Activated T-cell treated with anti-CD3 and anti-CD28 coated beads for 24 hours (primary cell): ENCODE results near the gene CSRP1.
"Not testable (repeated sequence)": the region's sequence is repeated elsewhere in the genome, so short reads cannot be mapped to it uniquely, and the experiment has no call there.

Experiments used
- DNase-seq: peaks from one replicate; pipeline ENCODE4 v3.0.0-alpha.2; 2020; ENCODE audit warnings: low read depth

The CSRP1 gene

DNA sequence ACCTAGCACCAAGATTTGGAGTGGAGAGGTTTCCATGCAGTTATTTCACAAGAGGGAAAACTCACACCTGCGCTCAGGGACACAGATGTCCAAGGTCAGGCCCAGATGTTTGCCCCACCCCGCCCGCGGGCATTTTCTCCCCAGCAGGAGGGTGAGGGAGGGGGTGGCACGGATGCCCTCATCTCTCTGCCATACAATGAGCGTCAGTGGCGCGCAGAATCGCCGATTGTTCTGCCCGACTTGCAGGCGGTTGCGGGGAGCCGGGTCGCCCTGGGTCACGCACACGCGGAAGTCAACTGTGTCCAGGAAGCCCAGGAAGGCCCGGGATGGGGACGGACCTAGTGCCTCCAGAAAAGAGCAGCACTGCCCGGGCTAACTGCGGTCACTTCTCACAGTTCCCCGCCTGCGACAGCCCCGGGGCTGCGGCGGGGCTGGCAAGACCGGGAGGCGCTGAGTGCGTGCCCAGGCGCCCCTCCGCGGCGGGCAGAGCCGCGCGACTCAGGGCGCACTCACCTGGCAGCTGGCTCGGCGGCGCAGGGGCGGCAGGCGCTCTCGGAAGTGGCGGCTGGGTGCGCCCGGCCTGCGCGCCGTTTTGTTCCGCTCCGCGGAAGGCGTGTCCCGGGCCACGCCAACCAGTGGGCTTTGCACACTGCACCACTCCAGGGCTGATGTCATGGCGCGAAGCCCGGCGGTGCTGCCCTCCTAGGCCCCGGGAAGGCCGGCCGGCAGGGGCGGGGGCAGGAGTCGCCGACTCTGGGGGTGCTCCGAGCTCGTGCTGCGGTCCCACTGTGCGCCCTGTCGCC, at the start of gene CSRP1:
CSRP1 (minus strand) TSS at position 567 of the 803 bp plus-strand sequence. CDS start 10,820 bp downstream, outside the sequence.
- peak; percentile 76 for DNase-seq

DNA sequence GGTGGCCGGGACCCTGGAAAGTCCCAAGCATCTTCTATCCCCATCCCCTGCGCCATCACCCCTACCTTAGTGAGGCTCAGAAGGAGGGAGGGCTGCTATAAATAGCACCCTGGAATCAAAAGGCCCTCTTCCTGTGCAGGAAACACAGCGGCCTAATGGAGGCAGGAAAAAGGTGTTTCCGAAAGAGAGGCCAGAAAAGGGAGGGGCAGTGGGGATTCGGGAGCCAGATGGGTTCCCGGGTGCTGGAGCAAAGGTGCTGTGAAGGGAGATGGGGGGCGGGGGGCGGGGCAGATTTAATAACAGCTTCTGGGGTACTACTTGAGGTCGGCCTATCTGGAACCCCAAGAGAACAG, 48.6 kb upstream of the CSRP1 start:
- DNase-seq = no peak

DNA sequence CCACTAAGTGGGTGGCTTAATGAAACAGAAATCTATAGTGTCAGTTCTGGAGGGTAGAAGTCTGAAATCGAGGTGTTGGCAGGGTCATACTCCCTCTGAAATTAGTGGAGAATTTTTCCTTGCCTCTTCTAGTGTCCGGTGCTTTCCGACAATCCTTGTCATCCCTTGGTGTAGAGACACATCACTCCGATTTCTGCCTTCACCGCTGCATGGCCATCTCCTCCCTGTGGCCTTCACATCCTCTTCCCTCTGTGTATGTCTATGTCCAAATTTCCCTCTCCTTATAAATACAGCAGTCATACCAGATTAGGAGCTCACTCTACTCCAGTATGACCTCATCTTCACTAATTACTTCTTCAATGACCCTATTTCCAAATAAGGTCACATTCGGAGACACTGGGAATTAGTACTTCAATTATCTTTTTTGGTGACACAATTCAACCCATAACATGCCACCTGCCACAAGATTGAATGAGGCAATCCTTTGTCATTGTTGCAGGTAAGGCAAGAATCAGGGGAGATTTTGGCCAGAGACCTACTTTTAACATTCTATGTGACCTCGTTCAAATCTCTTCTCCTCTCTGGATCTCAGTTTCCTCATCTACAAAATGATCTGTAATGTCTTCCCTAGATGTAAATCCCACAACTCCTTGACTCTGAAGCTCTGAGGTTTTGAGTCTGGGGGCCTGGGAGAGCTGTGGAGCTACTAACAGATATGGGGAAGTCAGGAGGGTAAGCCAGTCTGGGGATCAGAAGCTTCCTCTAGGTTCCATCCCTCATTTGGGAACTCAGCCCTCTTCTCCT, 48.1 kb upstream of the CSRP1 start:
- no peak for DNase-seq

DNA sequence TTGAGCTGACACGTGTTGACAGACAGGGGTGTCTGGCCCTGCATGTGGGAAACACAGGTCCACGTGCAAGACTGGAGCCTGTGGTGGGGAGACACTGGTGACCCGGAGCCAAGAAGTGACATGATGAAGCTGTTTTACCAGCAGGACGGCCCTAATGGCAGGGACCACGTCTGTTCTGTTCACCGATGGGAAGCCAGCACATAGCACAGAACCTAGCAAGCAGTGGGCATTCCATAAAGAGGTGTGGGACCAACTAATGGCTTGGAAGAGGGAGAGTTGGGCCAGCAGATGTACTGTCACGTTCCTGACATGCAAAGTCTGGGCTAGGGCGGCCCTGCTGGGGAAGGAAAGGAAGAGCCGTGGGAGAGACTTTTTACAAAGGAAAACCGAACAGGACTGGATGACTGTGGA, 47.3 kb upstream of the CSRP1 start:
- DNase-seq = no peak

DNA sequence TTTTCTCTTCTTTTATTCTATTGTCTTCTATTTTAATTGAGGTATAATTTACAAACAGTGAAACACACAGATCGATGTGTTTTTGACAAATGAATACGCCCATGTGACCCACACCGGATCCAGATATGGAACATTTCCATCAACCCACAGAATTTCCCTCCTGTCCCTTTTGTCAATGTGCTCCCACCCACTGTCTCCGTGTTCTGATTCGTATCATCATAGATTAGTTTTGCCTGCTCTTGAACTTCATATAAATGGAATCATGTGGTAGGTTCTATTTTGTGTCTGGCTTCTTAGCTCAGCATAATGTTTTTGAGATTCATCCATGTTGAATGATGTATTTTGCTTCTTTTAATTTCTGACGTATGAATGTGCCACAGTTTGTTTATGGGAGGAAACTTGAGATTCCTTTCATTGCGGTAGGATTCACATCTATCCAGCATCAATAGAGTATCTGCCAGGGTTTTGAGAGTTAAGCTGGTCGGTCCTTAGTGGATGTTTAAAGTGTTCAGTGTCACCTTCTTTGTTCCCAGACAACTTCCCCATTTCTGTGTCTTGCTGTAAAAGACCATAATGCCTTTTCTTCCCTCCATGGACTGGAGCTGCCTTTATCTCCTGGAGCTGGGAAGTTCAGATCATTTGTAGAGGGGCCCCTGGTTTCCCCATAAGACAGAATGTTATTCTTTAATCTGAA, 46.7 kb upstream of the CSRP1 start:
- DNase-seq = no peak

DNA sequence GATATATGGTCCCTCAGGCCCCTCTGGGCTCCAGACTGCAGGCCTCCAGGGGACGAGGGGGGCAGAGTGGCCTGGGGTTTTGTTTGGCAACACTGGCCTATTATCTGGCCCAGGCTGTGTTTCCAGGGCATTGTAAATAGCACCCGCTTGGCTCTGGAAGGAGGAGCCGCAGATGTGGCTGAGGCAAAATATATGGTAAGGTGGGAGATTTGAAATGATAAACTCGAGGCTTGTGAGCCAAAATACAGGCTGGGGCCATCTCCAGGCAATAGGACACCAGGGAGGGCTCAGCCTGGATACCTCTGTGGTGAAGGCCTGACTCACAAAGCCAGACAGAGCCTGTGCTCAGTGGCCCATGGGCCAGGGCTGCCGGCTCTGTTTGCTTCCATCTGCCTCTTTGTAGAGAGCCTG, 46.0 kb upstream of the CSRP1 start:
- DNase-seq = no peak

DNA sequence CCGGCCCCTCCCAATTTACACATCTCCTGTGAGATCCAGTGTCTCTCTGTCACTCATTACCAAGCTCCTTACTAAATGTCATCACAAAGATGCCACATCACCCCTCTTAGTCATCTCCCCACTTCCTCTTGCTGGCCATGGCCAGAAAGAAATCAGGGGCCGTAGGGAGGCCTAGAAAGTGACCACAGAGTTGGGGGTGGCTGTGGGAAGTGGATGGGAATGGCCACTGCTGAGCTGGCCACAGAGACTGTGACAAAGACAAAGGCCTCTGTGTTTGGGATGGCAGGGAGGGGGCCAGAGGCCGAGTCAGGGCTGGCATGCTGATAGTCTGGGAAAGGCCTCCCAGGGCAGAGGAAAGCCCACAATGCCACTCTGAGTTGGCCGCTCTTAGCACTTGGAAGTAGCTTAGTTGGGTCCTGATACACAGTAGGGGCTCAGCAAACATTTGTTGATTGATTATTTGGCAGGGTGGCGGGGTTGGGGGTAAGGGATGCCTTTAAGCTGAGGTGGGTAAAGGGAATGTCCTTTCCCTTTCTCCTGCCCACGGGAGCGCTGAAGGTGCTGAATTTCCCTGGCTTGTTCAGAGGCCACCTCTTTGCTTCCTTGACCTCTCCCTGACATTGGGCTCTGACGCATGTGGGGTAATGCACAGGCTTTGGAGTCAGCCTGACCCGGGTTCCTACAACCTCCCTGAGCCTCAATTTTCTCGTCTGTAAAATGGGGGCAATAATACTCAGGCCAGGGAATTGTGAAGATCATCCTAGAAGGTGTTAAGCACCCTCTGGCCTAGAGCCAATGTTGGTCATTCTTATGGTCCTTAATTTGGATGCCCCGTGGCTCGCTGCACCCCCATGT, 45.2 kb upstream of the CSRP1 start:
- DNase-seq = no peak

DNA sequence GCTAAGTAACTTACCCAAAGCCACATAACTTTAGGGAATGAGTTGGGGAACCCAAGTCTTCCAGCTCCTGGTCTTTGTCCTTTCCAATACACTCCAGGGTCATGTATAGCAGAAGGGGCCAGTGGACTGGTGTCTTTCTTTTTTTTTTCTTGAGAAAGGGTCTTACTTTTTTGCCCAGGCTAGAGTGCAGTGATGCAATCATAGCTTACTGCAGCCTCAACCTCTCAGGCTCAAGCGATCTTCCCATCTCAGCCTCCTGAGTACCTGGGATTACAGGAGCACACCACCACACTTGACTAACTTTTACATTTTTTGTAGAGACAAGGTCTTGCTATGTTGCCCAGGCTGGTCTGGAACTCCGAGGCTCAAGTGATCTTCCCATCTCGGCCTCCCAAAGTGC, 44.2 kb upstream of the CSRP1 start:
- no peak for DNase-seq

DNA sequence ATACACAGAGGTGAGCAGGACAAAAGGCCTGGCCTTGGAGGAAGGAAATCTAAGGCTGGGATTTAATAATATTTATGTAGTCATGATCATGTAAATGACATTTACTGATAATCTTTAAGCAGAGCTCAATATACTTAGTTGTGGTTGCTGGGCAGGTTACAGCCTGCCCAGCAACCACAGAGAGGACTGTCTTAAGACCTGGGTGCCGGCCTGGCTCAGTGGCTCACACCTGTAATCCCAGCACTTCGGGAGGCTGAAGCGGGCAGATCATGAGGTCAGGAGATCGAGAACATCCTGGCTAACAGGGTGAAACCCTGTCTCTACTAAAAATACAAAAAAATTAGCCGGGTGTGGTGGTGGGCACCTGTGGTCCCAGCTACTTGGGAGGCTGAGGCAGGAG, 42.6 kb upstream of the CSRP1 start:
- DNase-seq = not testable (repeated sequence)

DNA sequence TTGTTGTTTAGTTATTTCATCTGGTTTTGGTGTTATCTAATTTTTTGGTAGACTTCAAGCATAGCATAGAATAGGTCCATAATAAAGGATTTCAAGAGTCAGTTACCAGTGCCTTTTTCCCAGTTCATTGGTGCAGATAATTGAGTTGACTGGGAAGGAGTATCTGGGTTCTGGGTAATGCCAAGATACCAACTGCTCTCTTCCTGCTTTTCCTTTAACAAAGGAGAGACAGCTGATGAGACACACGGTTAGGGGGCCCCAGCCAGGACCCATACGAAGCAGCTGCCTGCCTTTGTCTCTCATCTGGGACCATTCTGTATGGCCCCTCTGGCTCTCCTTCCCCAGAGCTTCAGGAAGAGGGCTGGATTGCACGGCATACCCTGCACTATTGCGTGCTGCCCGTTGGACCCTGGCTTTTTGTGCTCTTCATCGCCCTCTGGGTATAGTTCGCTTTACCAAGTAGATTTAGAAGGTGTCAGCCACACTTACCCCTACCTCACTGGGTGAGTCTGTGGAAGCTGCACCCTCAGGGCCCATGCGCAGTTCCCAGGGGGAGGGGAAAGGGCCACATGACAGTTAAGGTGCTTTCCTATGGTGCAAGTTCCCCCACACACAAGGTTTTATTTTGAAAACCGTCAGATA, 39.0 kb upstream of the CSRP1 start:
- DNase-seq = no peak

DNA sequence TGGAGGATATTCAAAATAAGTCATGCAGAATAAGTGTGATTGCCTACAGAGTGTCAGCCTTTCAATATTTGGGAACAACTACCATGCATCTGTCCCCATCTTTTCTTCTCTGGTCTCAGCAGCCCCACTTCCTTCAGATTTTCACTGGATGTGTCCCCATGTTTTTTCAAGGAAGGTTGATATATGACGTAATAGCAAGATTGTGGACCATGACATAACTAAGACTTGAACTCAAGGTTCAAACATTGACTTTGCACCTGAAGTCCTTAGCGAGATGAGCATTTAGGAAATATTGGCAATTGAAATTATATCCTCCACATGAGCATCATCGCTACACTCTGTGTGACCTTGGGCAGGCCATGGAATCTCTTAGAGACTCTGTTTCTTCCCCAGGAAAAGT, 37.8 kb upstream of the CSRP1 start:
- no peak for DNase-seq

DNA sequence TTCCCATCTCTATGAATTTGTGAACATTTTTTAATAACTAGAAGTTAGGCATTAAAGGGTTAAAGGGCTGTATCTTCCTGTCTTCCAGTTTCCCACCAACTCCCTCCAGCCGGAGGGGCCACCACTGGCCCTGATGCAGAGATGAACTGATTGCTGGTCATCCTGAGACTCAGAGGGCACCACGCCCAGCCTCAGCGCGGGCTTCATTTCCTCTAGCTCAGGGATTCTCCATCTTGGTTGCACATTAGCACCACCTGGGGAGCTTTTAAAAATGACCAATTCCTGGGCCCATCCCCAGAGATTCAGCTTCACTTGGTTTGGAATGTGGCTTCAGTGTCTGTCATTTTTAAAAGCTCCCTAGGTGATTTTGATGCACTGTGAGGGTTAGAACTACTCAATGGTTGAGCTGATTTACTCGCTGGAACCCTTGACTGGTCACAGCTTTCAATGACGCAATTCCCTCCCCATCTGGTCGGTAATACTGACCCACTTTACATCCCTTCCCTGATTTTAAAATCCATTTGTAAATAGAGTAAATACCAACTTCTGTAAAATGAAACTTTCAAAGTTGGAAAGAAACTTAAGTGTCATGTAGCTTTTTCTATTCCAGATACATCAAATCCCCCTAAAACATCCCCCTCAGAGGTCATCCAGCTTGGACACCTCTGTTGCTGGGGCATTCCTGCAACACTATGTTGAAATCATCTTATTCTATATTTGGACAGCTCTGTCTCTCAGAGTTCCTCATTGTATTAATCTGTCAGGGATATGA, 37.1 kb upstream of the CSRP1 start:
- no peak for DNase-seq

DNA sequence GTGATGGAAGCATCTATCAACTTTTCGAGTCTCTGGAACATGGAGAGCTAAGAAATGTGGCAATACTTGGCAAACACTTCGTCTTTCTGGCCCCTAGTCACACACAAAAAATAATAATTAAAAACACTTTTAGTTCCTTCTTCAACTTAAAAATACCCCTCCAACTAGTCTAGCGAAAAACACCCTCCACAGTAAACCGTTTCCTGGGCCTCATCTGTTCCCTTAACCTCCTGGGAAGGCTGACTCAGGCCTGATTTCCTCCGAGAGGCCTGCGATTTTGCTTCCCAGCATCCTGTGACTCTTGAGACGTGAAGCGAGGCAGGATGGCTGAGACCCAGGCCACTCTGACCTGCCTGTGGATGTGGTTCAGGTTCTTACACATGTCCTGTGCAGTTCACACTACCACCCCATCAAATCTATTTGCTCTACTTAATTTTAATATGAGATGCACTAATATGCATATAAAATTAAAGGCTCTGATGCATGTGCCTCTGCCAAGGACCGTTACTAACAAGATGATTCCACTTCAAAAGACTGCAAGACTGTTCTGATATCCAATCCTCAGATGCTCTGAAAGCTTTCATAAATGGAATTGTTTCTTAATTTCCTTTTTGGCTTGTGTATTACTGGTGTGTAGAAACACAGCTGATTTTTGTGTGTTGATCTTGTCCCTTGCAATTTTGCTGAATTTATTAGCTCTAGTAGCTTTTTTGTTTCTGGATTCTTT, 35.5 kb upstream of the CSRP1 start:
- DNase-seq = no peak

DNA sequence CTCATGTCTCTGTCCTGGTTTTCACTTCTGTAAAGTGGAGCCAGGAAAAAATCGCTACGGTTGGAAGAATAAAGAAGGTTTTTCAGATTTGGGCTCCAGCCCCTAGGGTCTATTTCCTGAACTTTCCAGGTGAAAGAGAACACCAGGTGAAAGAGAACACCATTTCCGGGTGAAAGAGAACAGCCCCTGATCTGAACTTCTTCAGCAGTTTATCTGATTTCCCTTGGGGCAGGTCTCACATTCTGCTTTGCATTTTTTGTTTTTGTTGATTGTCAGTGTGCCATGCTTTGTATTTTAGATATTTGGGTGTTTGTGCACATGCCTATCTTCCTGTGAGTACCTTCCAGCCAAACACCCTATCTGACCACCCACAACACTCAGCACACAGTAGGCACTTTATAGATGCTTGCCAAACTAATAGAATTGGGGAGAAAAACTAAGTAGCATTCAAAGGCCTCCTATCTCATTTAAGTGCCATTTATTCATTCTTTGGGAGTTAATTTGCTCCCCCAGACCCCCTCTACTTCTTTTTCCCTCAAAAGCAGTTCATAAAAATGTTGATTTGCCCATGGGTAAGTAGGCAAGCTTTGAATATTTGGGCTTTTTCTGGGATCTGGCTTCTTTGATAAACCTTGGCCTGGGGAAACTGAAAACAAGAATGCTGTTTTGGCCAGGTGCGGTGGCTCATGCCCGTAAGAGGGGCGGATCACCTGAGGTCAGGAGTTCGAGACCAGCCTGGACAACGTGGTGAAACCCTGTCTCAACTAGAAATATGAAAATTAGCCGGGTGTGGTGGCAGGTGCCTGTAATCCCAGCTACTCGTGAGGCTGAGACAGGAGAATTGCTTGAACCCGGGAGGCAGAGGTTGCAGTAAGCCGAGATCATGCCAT, 34.2 kb upstream of the CSRP1 start:
- no peak for DNase-seq

DNA sequence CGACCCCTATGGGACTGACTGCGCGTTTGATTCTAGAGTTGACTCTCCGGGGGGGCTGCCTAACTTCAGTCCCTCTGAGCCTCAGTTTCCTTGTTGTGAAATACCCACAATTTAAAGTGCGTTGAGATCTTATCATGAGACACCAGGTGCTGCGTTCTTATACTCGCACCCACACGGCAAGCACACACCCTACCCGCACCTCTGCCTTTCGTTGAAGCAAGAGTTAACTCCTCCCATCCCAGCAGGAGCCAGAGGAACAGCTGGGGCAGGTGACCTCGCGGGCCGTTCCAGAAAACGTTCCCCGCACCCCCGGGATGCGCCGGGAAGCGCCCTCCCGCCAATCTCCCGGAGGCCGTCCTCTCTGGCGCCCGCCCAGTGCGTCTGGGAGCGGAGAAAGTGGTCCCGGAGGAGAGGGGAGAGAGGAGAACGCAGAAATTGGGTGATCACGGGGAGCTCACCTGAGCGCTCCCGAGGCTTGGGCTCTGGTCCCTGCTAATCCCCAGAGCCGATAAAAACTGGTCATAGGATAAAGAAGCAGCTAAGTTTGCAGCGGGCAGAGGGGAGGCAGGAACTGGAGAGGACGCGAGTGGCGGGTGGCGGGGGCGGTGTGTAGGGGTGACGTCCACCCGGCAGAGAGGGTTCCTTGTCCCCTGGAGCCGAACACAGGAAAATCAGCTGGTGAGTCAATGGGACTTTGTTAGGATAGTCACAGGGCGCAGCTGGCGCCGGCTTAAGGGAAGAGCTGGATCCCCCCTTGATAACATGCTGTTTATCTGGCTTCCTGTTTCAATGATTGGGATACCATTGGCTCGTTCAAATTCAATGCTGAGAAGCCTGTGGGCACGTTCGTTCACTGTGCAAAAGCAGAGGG, 32.9 kb upstream of the CSRP1 start:
- no peak for DNase-seq

DNA sequence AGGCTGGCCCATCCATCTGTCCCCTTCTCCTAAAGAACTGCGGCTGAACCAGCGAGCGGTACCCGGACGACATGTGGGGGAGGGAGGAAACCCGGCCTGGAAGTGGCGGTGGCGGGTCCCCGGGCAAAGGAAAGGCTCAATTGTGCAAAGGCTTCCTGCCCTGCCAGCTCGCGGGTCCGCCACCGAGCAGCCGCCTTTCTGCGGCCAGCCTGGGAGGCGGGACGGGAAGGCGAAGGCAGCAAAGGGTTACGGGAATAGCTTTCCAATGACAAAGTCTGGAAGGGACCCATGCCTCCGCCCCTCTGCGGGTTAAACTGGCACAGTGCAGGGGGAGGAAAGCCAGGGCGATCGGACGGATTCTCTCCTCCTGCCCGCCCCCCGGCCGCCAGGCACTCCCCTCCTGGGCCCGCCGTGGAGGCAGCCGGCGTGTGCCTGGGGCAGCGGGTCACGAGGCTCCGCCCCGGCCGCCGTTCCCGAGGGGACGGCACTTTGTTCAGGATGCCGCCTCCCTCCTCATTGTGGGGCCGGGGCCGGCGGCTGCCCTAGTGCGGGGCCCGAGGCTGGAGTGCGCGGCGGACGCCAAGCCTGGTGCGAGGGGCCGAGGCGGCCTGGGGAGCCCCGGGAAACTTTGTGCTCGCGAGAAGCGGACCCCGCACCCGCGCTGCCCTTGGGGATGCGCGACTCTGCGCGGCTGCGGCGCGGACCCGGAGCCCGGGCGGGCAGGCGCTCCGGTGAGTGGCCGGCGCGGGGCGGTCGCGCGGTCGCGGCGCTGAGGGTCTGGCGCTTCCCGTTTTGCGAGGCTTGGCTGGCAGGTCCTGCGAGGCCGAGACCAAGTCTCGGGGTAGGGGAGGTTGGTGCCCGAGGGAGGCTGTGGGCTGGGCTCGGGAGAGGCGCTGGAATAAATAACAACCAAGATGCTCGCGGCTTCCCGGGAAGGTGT, 32.0 kb upstream of the CSRP1 start, which contains the start of gene NAV1:
NAV1 (plus strand) TSS at position 516 of the 940 bp plus-strand sequence. CDS start 83,758 bp downstream, outside the sequence.
- no peak for DNase-seq
